ENCODE measurements around the gene PABPC1L2A.
A peak's percentile ranks its signal among the peaks of the same experiment; 100 is the strongest.
"Not testable (repeated sequence)": the region's sequence is repeated elsewhere in the genome, so short reads cannot be mapped to it uniquely, and the experiment has no call there.

The PABPC1L2A gene

DNA sequence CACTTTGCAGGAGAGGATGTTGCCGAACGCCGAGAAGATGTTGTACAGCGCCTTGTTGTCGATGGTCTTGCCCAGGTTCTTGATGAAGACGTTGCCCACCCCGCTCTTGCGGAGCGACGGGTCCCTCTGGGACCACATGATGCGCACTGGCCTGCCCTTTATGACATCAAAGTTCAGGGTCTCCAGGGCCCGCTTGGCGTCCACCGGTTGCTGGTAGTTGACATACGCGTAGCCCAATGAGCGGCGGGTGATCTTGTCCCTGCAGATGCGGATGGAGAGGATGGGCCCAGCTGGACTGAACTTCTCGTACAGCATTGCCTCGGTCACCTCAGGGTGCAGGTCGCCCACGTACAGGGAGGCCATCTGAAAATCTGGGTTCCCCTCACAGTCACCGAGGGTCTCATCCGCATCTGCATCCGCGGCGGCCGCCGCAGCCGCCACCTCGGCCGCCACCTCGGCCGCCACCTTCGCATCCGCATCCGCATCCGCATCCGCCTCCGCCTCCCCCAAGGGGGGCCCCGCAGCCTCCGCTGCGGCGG, at the start of gene PABPC1L2A:
Gene PABPC1L2A, minus strand, starts transcription at position 489 of the 539 bp plus-strand sequence. Its CDS starts 126 bp downstream, at position 363.
- ATAC-seq, result not testable (repeated sequence)

- ATAC-seq, result peak; percentile 97
- no peak for TF ChIP-seq TSHZ2 (CRISPR knock-in tag; IDR thresholded peaks at IDR 0.05)
- TF ChIP-seq ZNF8 (CRISPR knock-in tag; IDR thresholded peaks at IDR 0.05), result no peak
- no peak for TF ChIP-seq ZFP3 (CRISPR knock-in tag; IDR thresholded peaks at IDR 0.05)
- no peak for TF ChIP-seq ZNF70 (CRISPR knock-in tag; IDR thresholded peaks at IDR 0.05)
- TF ChIP-seq GLIS3 (CRISPR knock-in tag; IDR thresholded peaks at IDR 0.05), result no peak
- no peak for TF ChIP-seq TCF4 (CRISPR knock-in tag; IDR thresholded peaks at IDR 0.05; ENCODE audit: borderline replicate concordance)
- no peak for TF ChIP-seq SNAI2 (CRISPR knock-in tag; IDR thresholded peaks at IDR 0.05)
- TF ChIP-seq CSDC2 (CRISPR knock-in tag; IDR thresholded peaks at IDR 0.05), result no peak
- TF ChIP-seq ZFP30 (CRISPR knock-in tag; IDR thresholded peaks at IDR 0.05), result no peak
These were observed 48.5 kb upstream of the PABPC1L2A start for GRCh38 chrX:73127700-73128241.

DNA sequence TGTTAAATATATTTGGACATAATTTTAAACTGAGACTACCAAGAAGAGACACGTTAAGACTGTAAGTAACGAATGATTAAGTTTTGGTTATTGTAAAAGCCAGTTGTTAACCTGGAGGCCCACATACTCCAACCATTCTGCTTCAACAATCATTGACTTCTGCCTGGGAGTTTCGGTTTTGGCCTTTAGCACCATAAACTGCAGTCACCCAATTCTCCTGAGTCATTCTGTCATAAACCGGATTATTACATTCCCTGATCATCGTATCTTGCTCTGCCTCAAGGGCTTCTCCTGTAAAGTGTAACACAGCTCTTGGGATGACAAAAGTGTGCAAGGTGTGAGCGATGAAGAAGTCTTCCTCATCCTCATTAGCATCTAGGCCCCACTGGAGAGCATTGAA, 46.9 kb upstream of the PABPC1L2A start:
- no peak for ATAC-seq
- TF ChIP-seq ISL1 (CRISPR knock-in tag; IDR thresholded peaks at IDR 0.05) (no peak), RARB (CRISPR knock-in tag; IDR thresholded peaks at IDR 0.05) (no peak)

DNA sequence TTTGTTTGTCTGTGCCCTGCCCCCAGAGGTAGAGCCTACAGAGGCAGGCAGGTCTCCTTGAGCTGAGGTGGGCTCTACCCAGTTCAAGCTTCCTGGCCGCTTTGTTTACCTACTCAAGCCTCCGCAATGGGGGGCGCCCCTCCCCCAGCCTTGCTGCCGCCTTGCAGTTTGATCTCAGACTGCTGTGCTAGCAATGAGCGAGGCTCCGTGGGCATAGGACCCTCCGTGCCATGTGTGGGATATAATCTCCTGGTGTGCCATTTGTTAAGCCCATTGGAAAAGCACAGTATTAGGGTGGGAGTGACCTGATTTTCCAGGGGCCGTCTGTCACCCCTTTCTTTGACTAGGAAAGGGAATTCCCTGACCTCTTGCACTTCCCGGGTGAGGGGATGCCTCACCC, 20.2 kb upstream of the PABPC1L2A start:
- not testable (repeated sequence) for ATAC-seq

GRCh38 chrX:73086766-73087165, 7.5 kb upstream of the PABPC1L2A start:
- not testable (repeated sequence) for ATAC-seq

GRCh38 chrX:73079884-73080283, 572 bp upstream of the PABPC1L2A start:
- ATAC-seq, result not testable (repeated sequence)

GRCh38 chrX:73078597-73078996, 715 bp downstream of the PABPC1L2A start:
- not testable (repeated sequence) for ATAC-seq

GRCh38 chrX:73076838-73077237, 2.5 kb downstream of the PABPC1L2A start:
- ATAC-seq, result no peak
- TF ChIP-seq OSR1 (CRISPR knock-in tag; IDR thresholded peaks at IDR 0.05) (no peak), GLIS3 (CRISPR knock-in tag; IDR thresholded peaks at IDR 0.05) (no peak), PPARA (CRISPR knock-in tag; IDR thresholded peaks at IDR 0.05; ENCODE audit: borderline replicate concordance) (no peak), ZNF8 (CRISPR knock-in tag; IDR thresholded peaks at IDR 0.05) (no peak), SNAI2 (CRISPR knock-in tag; IDR thresholded peaks at IDR 0.05) (no peak), ISL1 (CRISPR knock-in tag; IDR thresholded peaks at IDR 0.05) (no peak), ZNF70 (CRISPR knock-in tag; IDR thresholded peaks at IDR 0.05) (no peak), ZFP3 (CRISPR knock-in tag; IDR thresholded peaks at IDR 0.05) (no peak), PATZ1 (CRISPR knock-in tag; IDR thresholded peaks at IDR 0.05; ENCODE audit: borderline replicate concordance) (no peak), BACH2 (CRISPR knock-in tag; IDR thresholded peaks at IDR 0.05; ENCODE audit: borderline replicate concordance) (no peak), ESRRG (CRISPR knock-in tag; IDR thresholded peaks at IDR 0.05) (no peak), TSHZ2 (CRISPR knock-in tag; IDR thresholded peaks at IDR 0.05) (no peak), TOX (CRISPR knock-in tag; IDR thresholded peaks at IDR 0.05; ENCODE audit: borderline replicate concordance) (no peak), CSRNP3 (CRISPR knock-in tag; IDR thresholded peaks at IDR 0.05) (no peak)
- TF ChIP-seq, protein P1, sequence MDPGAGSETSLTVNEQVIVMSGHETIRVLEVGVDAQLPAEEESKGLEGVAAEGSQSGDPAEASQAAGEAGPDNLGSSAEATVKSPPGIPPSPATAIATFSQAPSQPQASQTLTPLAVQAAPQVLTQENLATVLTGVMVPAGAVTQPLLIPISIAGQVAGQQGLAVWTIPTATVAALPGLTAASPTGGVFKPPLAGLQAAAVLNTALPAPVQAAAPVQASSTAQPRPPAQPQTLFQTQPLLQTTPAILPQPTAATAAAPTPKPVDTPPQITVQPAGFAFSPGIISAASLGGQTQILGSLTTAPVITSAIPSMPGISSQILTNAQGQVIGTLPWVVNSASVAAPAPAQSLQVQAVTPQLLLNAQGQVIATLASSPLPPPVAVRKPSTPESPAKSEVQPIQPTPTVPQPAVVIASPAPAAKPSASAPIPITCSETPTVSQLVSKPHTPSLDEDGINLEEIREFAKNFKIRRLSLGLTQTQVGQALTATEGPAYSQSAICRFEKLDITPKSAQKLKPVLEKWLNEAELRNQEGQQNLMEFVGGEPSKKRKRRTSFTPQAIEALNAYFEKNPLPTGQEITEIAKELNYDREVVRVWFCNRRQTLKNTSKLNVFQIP (CRISPR knock-in tag; IDR thresholded peaks at IDR 0.05; ENCODE audit: borderline replicate concordance, low read depth), result no peak
